GM12872 (cell line): Measurements from ENCODE around the gene SIGLEC7.

Experiments
- TF ChIP-seq, protein P1 (sequence below): IDR thresholded peaks from 3 replicates; pipeline ENCODE4 v1.5.1; 2011; ENCODE audit warnings: low read depth, mild to moderate bottlenecking, low read length, moderate library complexity; ENCODE audit not compliant: insufficient read depth

Gene SIGLEC7

DNA sequence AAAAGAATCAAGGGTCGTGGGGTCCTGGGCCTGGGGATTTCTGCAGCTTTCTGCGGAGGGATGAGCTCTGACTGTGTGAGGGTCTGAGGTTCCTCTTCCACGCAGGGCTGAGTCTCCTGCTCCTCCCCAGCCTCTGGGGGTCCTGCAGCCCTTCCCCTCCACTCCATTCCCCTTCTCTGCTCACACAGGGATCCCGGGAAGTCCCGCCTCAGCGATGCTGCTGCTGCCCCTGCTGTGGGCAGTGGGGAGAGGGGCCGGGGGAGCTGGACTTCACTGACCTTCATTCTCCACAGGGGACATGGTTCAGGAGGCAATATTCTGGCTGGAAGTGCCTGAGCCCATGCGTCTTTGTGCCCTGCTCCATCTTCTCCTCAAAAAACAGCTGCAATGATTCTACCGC, 56.5 kb downstream of the SIGLEC7 start:
- TF ChIP-seq, protein P1, sequence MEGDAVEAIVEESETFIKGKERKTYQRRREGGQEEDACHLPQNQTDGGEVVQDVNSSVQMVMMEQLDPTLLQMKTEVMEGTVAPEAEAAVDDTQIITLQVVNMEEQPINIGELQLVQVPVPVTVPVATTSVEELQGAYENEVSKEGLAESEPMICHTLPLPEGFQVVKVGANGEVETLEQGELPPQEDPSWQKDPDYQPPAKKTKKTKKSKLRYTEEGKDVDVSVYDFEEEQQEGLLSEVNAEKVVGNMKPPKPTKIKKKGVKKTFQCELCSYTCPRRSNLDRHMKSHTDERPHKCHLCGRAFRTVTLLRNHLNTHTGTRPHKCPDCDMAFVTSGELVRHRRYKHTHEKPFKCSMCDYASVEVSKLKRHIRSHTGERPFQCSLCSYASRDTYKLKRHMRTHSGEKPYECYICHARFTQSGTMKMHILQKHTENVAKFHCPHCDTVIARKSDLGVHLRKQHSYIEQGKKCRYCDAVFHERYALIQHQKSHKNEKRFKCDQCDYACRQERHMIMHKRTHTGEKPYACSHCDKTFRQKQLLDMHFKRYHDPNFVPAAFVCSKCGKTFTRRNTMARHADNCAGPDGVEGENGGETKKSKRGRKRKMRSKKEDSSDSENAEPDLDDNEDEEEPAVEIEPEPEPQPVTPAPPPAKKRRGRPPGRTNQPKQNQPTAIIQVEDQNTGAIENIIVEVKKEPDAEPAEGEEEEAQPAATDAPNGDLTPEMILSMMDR, result no peak

DNA sequence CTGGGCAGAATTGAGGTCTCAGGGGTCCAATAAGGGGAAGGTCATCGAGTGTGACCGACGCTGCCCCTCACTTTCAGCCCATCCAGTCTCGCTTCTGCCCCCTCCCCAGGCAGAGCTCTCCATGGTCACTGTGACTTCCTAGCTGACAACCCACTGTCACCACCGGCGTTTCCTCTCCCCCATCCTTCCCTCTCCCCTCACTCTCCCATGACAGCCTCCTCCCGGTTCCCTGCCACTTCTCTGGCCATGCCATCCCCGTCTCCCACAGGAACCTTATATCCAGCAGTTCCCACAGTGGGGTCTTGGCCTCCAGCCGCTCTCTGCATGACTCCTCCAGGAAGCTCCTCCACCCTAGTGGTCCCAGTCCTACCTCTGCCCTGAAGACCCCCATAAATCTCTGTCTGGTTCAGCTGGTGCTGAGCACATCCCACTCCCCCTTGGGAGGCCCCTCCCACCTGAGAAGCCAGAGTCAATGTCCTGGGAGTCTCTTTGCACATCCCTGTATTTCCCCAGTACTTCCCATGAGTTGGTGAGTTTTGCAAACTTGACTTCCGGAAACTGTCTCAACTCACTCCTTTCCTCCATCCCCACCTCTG, 58.1 kb downstream of the SIGLEC7 start:
- TF ChIP-seq, protein P1, result no peak

DNA sequence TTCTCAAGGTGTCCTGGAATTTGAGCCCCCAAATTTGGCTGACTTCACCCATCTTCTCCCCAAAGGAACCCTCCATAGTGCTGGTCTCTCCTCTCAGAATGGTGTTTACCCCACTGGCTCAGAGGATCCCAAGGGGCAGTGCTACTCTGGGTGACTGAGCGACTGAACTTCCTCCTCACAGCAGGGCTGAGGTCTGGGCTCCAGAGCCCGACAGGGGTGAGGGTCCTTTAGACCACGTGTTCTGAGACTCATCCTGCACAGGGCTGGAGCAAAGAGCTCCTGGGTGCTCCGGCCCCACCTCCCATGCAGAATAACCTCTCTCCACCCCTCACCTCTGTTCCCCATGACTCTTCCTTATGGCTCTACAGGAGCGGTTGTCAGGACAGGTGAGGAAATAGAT, 59.6 kb downstream of the SIGLEC7 start:
- TF ChIP-seq, protein P1, result no peak
